GM21786 (cell line): ENCODE data around the gene TRIM58.

Experiments used
- ATAC-seq: cut with Tn5 transposase; IDR thresholded peaks from one replicate; pipeline ENCODE4 v1.9.1; 2021; ENCODE audit not compliant: unreplicated experiment

The TRIM58 gene, protein sequence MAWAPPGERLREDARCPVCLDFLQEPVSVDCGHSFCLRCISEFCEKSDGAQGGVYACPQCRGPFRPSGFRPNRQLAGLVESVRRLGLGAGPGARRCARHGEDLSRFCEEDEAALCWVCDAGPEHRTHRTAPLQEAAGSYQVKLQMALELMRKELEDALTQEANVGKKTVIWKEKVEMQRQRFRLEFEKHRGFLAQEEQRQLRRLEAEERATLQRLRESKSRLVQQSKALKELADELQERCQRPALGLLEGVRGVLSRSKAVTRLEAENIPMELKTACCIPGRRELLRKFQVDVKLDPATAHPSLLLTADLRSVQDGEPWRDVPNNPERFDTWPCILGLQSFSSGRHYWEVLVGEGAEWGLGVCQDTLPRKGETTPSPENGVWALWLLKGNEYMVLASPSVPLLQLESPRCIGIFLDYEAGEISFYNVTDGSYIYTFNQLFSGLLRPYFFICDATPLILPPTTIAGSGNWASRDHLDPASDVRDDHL

DNA sequence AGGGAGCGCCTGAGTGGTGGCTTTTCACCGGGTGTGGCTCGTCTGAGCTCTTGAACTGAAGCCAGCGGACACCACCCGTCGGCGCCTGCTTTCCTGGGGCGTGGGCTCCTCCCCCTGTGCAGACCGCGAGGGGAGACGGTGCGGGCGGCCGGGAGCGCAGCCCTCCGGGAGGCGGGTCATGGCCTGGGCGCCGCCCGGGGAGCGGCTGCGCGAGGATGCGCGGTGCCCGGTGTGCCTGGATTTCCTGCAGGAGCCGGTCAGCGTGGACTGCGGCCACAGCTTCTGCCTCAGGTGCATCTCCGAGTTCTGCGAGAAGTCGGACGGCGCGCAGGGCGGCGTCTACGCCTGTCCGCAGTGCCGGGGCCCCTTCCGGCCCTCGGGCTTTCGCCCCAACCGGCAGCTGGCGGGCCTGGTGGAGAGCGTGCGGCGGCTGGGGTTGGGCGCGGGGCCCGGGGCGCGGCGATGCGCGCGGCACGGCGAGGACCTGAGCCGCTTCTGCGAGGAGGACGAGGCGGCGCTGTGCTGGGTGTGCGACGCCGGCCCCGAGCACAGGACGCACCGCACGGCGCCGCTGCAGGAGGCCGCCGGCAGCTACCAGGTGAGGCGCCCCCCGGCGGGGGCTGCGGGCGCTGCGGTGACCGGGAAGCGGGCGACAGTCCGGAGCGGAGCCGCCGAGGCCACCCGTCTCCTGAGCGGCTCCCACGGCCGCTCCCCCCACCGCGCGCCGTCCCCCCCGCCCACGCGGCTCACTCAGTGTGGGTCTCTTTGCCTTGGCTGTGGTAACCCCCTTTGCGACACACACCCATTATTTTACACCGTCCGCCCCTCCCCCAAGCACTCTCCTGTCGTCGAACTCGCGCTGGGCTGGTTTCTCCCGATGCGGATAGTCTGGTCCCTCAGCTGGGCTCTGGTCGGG, at the start of gene TRIM58:
Gene TRIM58, plus strand, starts transcription at position 119 of the 916 bp plus-strand sequence. Its CDS starts 60 bp downstream, at position 179.
- ATAC-seq = peak; percentile 74

DNA sequence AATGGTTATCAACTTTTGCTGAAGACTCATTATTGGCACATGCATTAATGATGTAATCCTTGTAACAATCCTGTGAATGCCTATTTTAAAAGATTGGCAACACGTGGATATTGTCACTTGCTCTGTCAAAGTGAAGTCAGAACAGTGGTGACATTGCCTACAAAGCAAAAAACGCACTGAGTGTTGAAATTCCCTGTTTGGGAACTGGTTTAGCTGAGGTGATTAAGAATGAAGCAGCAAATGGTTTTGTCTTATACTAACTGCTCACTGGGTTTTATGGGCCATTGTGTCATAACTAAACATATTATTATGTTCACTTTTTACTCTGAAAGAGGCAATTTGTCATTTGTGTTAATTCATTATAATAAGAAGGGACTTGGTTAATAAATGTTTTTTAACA, 44.4 kb upstream of the TRIM58 start:
- ATAC-seq = no peak

DNA sequence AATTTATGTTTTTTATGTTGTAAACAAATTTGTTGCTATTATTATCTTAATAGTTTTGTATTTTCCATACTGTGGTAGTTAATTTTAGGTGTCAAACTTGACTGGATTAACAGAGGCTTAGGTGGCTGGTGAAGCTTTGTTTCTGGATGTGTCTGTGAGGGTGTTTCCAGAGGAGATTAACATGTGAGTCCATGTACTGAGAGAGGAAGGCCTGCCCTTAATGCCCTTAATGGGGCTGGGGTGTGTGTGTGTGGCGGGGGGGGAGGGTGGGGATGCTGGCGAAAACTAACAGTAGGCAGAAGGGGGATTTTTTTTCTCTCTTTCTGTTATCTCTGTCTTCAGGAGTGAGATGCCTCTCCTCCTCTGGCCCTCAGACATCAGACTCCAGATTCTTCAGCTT, 34.9 kb upstream of the TRIM58 start:
- no peak for ATAC-seq

DNA sequence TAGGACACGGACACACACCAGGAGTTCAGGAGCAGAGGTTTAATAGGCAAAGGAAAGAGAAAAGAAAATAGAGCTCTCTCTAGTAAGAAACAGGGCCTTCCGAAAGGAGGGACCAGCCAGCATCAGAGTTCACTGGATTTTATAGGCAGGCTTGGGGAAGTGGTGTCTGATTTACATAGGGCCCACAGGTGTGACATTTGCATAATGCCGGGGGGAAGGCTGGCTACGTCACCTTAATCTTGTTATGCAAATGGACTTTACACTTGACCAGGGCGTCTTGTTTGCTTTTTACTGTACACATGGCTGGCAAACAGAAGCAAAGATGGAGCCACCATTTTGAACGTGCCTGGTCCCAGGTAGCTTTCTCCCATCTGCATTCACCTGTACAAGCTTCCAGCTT, 33.0 kb upstream of the TRIM58 start, which contains the start of gene OR14A16:
Gene OR14A16, minus strand, starts transcription at position 97 of the 400 bp plus-strand sequence. CDS start 8,390 bp downstream, outside the sequence.
- no peak for ATAC-seq

DNA sequence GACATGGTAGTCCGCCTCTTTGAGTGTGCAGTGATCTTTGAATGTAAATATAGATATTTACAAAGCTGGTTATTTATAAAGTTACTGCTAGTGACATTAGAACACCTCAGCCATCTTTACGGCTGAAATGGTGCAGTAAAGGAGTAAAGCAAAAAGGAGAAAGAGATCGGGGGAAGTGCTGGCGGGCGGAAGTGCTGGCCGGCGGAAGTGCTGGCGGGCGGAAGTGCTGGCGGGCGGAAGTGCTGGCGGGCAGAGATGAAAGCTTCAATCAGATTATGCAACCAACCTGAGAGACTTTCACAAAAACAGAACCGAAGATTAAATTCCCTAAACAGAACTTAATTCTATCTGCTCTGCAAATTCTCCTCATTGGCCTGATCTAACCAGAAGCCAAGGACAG, 31.6 kb upstream of the TRIM58 start:
- no peak for ATAC-seq

DNA sequence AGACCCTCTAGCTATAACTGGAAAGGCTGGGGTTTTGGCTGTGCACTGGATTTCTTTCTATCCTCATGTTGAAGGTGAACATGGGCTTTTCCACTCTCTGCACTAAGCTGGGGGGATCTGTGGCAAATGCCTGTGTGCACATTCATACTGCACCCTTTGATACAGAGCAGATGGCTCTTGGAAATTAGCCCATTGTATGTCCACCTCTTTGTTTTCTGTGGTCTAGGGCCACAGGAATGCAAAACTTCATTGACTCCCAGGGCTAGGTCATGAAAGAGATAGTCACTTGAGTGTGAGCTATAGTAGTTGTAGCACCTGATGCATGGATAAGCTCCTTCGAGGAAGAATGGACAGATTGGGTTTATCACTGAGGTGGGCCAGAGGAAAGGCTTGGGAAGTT, 27.3 kb upstream of the TRIM58 start:
- ATAC-seq = no peak

DNA sequence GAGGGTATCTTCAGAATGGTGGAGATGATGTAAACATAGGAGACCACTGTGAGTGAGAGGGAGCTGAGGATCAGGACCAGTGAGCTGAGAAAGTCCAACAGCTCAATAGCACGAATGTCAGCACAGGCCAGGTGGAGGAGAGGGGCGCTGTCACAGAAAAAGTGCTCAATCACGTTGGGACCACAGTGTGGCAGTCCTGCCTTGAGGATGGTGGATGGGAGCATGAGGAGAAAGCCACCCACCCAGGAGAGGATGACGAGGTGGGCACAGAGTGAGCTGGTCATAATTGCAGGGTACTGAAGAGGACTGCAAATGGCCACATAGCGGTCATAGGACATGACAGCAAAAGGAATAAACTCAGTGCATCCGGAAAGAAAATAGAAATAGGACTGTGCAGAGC, 23.4 kb upstream of the TRIM58 start:
- no peak for ATAC-seq

DNA sequence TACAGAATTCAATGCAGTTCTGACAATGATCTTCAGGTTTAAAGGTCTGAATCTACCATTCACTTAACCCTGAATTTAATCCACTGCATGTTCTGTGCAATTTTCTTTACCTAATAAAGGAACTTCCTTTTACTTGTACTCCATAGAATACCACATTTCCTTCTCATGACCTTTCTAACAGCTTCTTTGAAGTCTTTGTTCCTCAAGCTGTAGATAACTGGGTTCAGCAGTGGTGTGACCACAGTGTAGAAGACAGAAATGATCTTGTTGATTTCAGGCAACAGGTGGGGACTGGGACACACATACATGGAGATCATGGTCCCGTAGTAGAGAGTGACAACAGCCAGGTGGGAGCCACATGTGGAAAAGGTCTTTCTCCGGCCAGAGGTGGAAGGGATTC, 16.2 kb upstream of the TRIM58 start:
- no peak for ATAC-seq

DNA sequence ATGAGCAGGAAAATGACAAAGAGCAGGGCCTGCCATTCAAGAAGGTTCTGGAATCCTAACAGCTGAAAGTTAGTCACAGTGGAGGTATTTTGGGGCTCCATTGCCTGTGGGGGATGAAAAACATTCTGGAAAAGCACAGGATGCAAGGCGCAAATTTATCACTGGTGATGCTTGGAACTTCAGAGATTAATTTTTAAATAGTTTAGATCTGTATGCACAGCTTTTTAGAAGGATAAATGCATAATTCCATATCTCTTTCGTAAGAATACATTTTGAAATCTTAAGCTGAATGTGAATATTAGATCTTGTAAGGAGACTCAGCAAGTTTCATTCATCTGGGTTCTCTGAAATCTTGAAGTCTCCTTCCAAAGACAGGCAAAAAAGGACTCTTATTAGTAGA, 15.2 kb upstream of the TRIM58 start, which contains the start of gene OR11L1:
Gene OR11L1, minus strand, starts transcription at position 101 of the 400 bp plus-strand sequence. Its CDS starts 0 bp downstream, at position 101.
- no peak for ATAC-seq

DNA sequence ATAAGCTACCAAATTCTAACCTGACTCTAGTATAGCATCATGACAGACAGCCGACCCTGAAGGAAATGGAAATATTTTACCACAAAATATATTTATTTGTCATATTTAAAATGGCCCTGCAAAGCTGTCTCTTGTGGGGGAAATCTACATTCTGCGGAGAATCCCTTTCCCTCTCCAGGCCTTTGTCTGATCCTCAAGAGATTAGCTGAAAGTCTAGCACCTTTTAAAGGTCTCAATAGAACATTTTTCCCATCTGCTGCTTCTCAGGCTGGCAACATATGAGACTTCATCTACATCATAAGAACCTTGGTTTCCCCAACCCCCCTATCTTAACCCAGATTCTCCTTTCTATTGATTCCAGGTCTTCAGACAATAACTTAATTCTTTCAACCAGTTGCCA, 13.6 kb upstream of the TRIM58 start:
- no peak for ATAC-seq

DNA sequence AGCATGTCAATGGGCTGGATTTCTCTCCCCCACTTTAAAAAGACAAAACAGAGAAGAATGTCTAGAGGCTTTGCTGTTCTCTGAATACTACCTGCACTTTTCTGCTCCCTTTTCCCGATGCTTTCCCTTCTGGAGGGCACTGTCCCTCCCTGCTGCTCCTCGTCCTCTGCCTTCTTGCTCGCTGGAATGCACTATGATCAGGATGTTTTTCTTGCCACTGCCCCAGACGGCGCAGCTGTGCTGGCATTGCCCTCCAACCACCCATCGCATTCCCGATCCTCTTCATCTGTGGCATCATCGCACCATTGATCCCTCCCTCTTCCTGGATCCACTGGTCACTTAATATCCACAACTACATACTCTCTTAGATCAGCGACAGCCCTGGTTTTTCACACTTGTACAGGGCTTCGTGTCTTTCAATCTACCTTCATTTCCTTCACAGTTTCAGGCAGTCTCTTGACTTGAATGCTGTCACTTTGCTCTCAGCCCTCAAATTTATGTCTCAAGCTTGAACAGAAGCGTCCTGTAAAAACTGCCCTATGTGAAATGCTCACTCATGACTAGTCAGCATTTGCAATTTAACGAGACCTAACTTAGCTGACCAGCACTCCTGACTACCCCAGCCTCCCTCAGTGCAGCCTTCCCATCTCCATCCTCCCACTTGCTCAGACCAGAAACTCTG, 11.8 kb upstream of the TRIM58 start:
- ATAC-seq = no peak

DNA sequence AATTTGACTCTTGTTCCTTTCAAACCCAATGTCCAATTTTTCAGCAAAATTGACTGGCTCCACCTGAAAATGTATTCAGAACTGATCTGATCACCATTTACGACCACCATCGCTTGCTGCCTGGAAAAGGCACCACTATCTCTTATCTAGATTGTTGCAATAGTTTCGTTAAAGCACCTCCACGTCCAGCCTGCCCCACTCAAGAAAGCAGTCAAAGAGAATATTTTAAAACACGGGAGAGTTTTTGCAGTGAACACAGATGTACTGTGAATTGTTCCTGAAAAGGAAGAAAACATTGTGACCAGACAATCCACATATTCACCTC, 11.3 kb upstream of the TRIM58 start:
- no peak for ATAC-seq

DNA sequence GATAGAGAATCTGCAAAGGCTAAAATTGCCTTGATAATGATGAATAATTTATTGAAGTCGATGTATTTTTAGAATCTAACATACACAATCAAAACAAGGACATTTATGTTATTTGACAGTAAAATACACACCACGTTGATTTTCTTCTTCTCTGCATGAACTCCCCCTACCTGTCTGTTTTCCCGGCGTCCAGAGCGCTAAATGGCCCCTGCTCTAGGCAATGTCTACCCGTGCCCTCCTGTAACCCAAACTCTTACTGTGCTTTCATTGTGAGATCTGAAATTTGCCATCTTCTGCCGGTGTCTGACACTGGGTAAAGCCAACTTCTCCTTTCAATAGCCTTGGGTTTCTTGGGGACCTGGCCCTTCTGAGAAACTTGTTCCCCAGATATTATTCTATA, 8.6 kb upstream of the TRIM58 start:
- no peak for ATAC-seq

DNA sequence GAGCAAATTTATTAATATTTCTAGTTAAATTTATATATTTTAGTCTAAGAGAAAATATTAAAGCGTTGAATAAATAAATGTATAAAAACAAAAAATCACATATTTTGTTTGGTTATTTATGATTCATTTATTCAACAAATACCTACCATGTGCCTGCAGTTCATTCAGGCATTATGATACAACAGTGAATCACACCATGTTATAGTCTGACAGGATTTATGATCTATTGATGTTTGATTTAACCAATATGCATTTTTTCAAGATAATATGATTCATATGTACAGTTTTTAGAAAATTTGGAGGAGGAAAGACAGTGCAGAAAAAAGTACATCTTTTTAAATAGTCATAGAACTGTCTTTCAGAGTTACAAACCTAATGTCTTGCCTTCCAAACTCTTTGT, 7.4 kb upstream of the TRIM58 start:
- no peak for ATAC-seq

DNA sequence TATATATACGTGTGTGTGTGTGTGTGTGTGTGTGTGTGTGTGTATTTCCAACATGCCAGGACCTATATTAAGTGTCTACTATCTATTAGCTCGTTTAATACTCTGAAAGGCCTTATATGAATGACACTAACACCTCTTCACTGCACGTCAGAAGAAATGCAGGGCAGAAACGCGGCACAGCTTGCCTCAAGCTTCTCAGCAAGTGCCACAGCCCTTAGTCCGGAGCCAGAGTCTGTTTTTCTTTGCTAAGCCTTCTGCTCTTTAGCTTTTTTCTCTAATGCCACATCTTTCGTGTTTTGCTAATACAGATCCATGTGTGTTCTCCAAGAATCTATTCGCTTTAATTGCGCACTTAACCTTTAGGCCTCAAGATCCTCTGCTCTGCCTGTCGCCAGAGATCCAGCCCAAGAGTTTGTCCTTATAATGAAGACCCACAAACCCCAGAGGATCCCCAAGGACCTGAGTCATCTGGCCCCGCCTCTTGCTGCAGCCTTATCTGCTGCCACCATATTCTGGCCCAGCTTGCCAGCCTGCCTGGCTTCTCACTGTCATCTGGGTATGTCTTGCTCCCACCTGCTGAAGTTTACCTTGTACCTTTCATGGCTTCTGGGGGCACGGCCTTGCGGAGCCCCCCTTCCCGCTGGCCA, 2.0 kb upstream of the TRIM58 start:
- no peak for ATAC-seq

DNA sequence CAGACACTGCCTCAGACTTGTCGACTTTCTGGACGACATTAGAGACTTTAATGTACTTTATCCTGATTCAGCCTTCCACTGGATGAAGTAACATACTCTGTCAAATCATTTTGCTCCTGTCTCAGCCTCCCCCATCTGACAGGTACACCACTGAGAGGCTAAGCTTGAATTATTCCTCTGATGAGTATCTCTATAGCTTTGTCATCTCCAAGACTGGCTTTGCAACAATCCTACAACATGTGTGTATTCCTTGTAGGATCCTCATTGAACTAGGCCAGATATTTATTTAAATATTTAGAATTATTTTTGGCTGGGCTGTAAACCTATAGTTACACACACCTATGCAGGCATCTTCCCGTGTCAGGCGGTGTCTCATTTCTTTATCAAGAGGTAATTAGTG, 1.1 kb upstream of the TRIM58 start:
- ATAC-seq = no peak

DNA sequence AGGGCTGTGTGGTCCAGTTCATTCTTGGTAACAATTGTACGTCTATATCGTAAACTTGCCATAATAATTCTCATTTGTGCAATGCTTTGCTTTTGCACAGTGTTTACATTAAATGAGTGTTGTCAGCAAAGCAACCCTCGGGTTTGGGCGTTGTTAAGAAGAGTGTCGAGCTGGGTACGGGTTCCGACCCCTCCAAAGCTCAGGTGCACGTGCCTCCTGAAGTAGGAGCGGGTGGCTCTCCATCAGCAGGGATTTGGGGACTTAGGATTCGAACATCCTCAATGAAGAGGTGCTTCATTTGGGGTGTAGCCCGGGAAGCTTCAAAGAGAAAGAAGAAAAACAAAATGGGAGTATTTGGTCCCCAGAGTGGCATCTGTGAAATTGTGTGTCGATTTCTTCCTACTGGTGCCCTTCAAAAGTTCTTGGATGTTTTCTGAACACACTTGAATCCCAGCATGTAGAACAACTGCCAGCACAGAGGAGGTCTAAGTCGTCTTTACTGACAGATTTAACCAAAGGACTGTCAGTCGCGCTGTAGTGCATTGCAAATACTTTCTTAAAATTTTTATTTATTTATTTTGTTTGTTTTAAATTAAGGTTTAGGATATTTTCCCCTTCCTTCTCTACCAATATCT, 1.1 kb downstream of the TRIM58 start:
- ATAC-seq = no peak

DNA sequence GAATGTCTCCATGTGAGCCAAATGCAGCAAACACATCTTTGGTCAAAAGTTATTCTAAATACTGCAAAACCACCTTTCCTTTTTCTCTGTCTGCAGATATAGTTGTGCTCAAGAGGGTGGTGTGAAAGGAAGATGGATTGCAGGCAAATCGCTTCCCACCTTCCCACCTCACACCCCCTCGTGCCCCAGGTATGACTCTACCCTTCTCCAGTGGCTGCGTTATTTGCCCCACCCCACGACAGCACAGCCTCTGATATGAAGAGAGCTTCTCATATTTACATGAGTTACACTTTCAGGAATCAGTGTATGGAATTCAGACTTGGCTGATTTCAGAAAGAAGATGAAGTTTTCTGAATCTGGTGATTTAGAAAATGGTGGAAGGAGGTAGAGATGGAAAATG, 5.8 kb downstream of the TRIM58 start:
- ATAC-seq = no peak

DNA sequence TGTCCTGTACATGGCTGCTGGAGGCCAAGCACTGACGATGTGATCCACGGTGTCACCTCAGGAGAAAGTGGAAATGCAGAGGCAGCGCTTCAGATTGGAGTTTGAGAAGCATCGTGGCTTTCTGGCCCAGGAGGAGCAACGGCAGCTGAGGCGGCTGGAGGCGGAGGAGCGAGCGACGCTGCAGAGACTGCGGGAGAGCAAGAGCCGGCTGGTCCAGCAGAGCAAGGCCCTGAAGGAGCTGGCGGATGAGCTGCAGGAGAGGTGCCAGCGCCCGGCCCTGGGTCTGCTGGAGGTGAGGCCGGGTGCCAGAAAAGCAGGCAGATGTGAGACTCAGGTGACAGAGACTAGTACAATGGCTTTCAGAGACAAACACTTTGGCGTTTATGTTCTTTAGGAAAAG, 7.7 kb downstream of the TRIM58 start:
- no peak for ATAC-seq

DNA sequence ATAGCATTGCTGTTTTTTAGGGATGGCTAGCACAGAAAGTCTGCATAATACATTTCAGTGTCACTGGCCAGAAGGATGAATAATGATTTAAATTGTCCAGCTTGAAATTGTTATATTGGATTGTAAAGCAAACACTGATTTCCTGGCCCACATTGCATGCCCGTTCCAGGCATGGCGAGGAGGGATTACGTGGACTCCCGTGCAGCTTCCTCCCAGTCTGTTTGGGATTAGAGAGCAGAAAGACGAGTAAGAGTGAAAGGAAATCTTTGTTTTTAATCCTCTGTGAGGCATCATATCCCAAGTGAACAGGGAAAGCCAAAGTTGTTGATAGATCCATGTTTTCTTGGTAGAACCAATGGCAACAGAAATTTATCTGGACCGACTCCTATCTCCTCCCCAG, 8.4 kb downstream of the TRIM58 start:
- ATAC-seq = no peak
